ENCODE data around the gene KLHL3. TPM values are rescaled to one million over a fixed set of nuclear protein-coding genes. Genes with fewer than 3 reads are reported as not detected.
A peak's percentile ranks its signal among the peaks of the same experiment; 100 is the strongest.

KLHL3 gene
- total RNA-seq, 1 experiment from 2014 or later: 15.7 TPM

DNA sequence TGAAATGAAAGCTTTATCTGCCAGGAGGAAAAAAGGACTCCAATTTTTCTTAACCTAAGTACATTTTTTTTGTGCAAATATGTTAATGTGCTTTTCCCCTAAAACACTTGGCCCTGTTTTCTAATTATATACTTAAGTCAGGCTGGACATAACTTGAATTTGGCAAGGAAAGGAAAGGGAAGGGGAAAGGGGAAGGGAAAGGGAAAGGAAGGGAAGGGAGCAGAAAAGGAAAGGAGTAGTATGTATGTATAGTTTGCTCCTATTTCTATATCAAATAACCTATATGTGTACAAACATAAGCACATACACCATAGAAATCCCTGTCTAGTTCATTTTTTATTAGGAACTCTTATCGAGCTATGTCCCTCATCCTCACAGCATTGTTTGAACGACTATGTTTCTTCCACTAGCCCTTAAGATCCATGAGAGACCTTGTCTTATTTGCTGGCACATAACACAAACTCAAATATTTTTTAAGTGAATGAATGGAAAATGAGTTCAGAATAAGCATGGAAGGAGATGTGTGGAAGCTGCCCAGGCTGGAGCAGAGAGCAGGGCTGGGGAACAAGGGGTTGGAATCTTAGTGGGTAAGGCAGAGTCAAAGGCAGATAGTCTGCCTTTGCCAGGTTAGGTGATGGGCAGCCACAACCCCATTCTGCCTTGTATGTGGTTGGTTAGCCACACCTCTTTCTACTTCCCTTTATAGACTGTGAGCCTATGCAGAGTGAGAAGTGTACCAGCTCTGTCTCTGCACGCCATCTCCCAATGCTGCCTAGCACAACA lies 70.0 kb downstream of the KLHL3 start (continued):
- TF ChIP-seq, protein P1, sequence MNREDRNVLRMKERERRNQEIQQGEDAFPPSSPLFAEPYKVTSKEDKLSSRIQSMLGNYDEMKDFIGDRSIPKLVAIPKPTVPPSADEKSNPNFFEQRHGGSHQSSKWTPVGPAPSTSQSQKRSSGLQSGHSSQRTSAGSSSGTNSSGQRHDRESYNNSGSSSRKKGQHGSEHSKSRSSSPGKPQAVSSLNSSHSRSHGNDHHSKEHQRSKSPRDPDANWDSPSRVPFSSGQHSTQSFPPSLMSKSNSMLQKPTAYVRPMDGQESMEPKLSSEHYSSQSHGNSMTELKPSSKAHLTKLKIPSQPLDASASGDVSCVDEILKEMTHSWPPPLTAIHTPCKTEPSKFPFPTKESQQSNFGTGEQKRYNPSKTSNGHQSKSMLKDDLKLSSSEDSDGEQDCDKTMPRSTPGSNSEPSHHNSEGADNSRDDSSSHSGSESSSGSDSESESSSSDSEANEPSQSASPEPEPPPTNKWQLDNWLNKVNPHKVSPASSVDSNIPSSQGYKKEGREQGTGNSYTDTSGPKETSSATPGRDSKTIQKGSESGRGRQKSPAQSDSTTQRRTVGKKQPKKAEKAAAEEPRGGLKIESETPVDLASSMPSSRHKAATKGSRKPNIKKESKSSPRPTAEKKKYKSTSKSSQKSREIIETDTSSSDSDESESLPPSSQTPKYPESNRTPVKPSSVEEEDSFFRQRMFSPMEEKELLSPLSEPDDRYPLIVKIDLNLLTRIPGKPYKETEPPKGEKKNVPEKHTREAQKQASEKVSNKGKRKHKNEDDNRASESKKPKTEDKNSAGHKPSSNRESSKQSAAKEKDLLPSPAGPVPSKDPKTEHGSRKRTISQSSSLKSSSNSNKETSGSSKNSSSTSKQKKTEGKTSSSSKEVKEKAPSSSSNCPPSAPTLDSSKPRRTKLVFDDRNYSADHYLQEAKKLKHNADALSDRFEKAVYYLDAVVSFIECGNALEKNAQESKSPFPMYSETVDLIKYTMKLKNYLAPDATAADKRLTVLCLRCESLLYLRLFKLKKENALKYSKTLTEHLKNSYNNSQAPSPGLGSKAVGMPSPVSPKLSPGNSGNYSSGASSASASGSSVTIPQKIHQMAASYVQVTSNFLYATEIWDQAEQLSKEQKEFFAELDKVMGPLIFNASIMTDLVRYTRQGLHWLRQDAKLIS (CRISPR knock-in tag; IDR thresholded peaks at IDR 0.05; ENCODE audit: borderline replicate concordance): no peak
- TF ChIP-seq GRHL2 (CRISPR knock-in tag; IDR thresholded peaks at IDR 0.05; ENCODE audit: insufficient replicate concordance, severe bottlenecking): no peak
- TF ChIP-seq ATF1 (CRISPR knock-in tag; IDR thresholded peaks at IDR 0.05): no peak
- TF ChIP-seq USF1 (CRISPR knock-in tag; IDR thresholded peaks at IDR 0.05): no peak
- TF ChIP-seq ZMAT4 (CRISPR knock-in tag; IDR thresholded peaks at IDR 0.05): no peak
- no peak for TF ChIP-seq ZBTB21 (CRISPR knock-in tag; IDR thresholded peaks at IDR 0.05; ENCODE audit: borderline replicate concordance)

DNA sequence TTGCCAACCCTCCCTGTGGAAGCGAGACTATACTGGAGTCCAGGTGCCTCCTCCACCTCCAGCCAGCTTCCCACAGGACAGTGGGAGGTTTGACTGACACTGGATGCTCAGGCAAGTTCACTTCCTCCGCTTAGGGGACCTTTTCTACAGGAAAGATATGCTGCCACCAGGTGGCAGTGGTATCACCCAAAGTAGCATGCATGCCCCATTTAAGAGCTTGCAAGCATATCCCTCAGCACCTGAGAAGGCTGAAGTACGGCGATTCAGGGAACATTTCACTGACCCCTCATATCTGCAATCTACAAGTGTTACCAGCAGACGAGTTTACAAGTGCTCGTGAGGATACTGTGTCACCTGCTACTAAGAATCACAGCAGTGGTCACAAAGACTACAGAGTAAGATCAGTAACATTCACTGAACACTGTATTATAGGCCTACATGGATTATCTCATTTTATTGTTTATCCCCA lies 75.5 kb downstream of the KLHL3 start:
- TF ChIP-seq MYBL2 (CRISPR knock-in tag; IDR thresholded peaks at IDR 0.05): no peak
- TF ChIP-seq, protein P2, sequence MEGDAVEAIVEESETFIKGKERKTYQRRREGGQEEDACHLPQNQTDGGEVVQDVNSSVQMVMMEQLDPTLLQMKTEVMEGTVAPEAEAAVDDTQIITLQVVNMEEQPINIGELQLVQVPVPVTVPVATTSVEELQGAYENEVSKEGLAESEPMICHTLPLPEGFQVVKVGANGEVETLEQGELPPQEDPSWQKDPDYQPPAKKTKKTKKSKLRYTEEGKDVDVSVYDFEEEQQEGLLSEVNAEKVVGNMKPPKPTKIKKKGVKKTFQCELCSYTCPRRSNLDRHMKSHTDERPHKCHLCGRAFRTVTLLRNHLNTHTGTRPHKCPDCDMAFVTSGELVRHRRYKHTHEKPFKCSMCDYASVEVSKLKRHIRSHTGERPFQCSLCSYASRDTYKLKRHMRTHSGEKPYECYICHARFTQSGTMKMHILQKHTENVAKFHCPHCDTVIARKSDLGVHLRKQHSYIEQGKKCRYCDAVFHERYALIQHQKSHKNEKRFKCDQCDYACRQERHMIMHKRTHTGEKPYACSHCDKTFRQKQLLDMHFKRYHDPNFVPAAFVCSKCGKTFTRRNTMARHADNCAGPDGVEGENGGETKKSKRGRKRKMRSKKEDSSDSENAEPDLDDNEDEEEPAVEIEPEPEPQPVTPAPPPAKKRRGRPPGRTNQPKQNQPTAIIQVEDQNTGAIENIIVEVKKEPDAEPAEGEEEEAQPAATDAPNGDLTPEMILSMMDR (IDR thresholded peaks at IDR 0.05): peak; percentile 71; the same call in 1 of the 2 replicates
- no peak for TF ChIP-seq E2F5 (CRISPR knock-in tag; IDR thresholded peaks at IDR 0.05)
- no peak for TF ChIP-seq FOXP1 (CRISPR knock-in tag; IDR thresholded peaks at IDR 0.05; ENCODE audit: borderline replicate concordance)
- peak; percentile 82 for DNase-seq (ENCODE audit: low spot score)
- no peaks in the 10 kb centered on the region for H3K9me3 Mint-ChIP-seq
- ChIA-PET POLR2A (interaction anchor here (1.1 kb wide), 1 partner anchor 75 kb away, joined by 4 read pairs; the partner anchor contains the start of gene KLHL3), CTCF (interaction anchor here (0.5 to 4.6 kb wide), 51 partner anchors 9 to 849 kb away, joined by 3 to 118 read pairs (median 5); partner anchors contain the start of gene KLHL3)
- peaks cover 8% of the 10 kb centered on the region; the same call in 1 of the 2 replicates for H3K36me3 Mint-ChIP-seq
- H3K4me1 Mint-ChIP-seq: no peaks in the 10 kb centered on the region
- H3K27ac Mint-ChIP-seq: no peak overlapping the region
- ATAC-seq: peak; percentile 97
- no peak overlapping the region for H3K4me3 Mint-ChIP-seq
- H3K27me3 Mint-ChIP-seq (ENCODE audit: low read depth): no peaks in the 10 kb centered on the region

- Mint-ChIP-seq H3K36me3 (peaks cover 8% of the 10 kb centered on the region; the same call in 1 of the 2 replicates), H3K4me3 (no peak overlapping the region), H3K27ac (no peak overlapping the region), H3K9me3 (no peaks in the 10 kb centered on the region), H3K4me1 (no peaks in the 10 kb centered on the region), H3K27me3 (ENCODE audit: low read depth) (no peaks in the 10 kb centered on the region)
- ChIA-PET POLR2A (no interaction called here), CTCF (interaction anchor here (1.0 to 4.6 kb wide), 4 partner anchors 11 to 82 kb away, joined by 3 to 118 read pairs (median 26); partner anchors contain the start of gene KLHL3)
- ATAC-seq (no peak), DNase-seq (ENCODE audit: low spot score) (no peak)
- no peak for TF ChIP-seq NR1H2 (CRISPR knock-in tag; IDR thresholded peaks at IDR 0.05)
- TF ChIP-seq AR (CRISPR knock-in tag; IDR thresholded peaks at IDR 0.05): no peak
- TF ChIP-seq PRDM15 (CRISPR knock-in tag; IDR thresholded peaks at IDR 0.05): no peak
- TF ChIP-seq HMGXB4 (CRISPR knock-in tag; IDR thresholded peaks at IDR 0.05): no peak
Observed at GRCh38 chr5:137659209-137659608, 76.7 kb downstream of the KLHL3 start.
